ENCODE measurements around the gene EBF3.

Gene EBF3

GRCh38 chr10:129973674-129974059, 9.6 kb upstream of the EBF3 start:
- no peak overlapping the region for H3K4me3 ChIP-seq (IDR thresholded peaks at IDR 0.05; ENCODE audit: insufficient read depth, low read depth, low read length)
- no peak overlapping the region for H2AFZ ChIP-seq (ENCODE audit: low read depth)
- no peak for TF ChIP-seq CTCF (conservative IDR thresholded peaks at IDR 0.05; ENCODE audit: low read depth, low read length)
- H4K20me1 ChIP-seq (ENCODE audit: insufficient read depth): no peaks in the 10 kb centered on the region
- no peak overlapping the region for H3K4me2 ChIP-seq
- no peaks in the 10 kb centered on the region for H3K4me1 ChIP-seq (ENCODE audit: low read depth, poor library complexity, severe bottlenecking)
- H3K79me2 ChIP-seq (ENCODE audit: insufficient read depth, low read depth): no peaks in the 10 kb centered on the region
- no peaks in the 10 kb centered on the region for H3K36me3 ChIP-seq (ENCODE audit: insufficient read depth)
- no peak overlapping the region for H3K27ac ChIP-seq
- no peak overlapping the region for H3K9ac ChIP-seq
- H3K27me3 ChIP-seq (ENCODE audit: insufficient read depth, low read depth): peaks cover 15% of the 10 kb centered on the region

GRCh38 chr10:129972966-129973673, 9.0 kb upstream of the EBF3 start:
- H3K4me3 ChIP-seq (IDR thresholded peaks at IDR 0.05; ENCODE audit: insufficient read depth, low read depth, low read length): no peak overlapping the region
- H3K27me3 ChIP-seq (ENCODE audit: insufficient read depth, low read depth): peaks cover 15% of the 10 kb centered on the region
- no peaks in the 10 kb centered on the region for H4K20me1 ChIP-seq (ENCODE audit: insufficient read depth)
- H3K9ac ChIP-seq: no peak overlapping the region
- no peak overlapping the region for H2AFZ ChIP-seq (ENCODE audit: low read depth)
- no peaks in the 10 kb centered on the region for H3K36me3 ChIP-seq (ENCODE audit: insufficient read depth)
- no peak for TF ChIP-seq CTCF (conservative IDR thresholded peaks at IDR 0.05; ENCODE audit: low read depth, low read length)
- no peaks in the 10 kb centered on the region for H3K79me2 ChIP-seq (ENCODE audit: insufficient read depth, low read depth)
- no peak overlapping the region for H3K4me2 ChIP-seq
- H3K27ac ChIP-seq: no peak overlapping the region
- no peaks in the 10 kb centered on the region for H3K4me1 ChIP-seq (ENCODE audit: low read depth, poor library complexity, severe bottlenecking)

GRCh38 chr10:129972145-129972965, 8.3 kb upstream of the EBF3 start:
- no peak overlapping the region for H3K27ac ChIP-seq
- TF ChIP-seq CTCF (conservative IDR thresholded peaks at IDR 0.05; ENCODE audit: low read depth, low read length): no peak
- no peak overlapping the region for H2AFZ ChIP-seq (ENCODE audit: low read depth)
- H3K27me3 ChIP-seq (ENCODE audit: insufficient read depth, low read depth): peaks cover 15% of the 10 kb centered on the region
- H3K79me2 ChIP-seq (ENCODE audit: insufficient read depth, low read depth): no peaks in the 10 kb centered on the region
- peak overlapping the region; percentile 42; the same call in 1 of the 2 replicates for H3K4me2 ChIP-seq
- H3K4me1 ChIP-seq (ENCODE audit: low read depth, poor library complexity, severe bottlenecking): no peaks in the 10 kb centered on the region
- H4K20me1 ChIP-seq (ENCODE audit: insufficient read depth): no peaks in the 10 kb centered on the region
- H3K9ac ChIP-seq: no peak overlapping the region
- no peak overlapping the region for H3K4me3 ChIP-seq (IDR thresholded peaks at IDR 0.05; ENCODE audit: insufficient read depth, low read depth, low read length)
- no peaks in the 10 kb centered on the region for H3K36me3 ChIP-seq (ENCODE audit: insufficient read depth)

GRCh38 chr10:129971381-129972144, 7.5 kb upstream of the EBF3 start:
- no peak for TF ChIP-seq CTCF (conservative IDR thresholded peaks at IDR 0.05; ENCODE audit: low read depth, low read length)
- no peaks in the 10 kb centered on the region for H4K20me1 ChIP-seq (ENCODE audit: insufficient read depth)
- H3K4me1 ChIP-seq (ENCODE audit: low read depth, poor library complexity, severe bottlenecking): no peaks in the 10 kb centered on the region
- H3K4me2 ChIP-seq: peak overlapping the region; percentile 42; the same call in 1 of the 2 replicates
- H3K27me3 ChIP-seq (ENCODE audit: insufficient read depth, low read depth): peaks cover 15% of the 10 kb centered on the region
- H3K9ac ChIP-seq: no peak overlapping the region
- H3K4me3 ChIP-seq (IDR thresholded peaks at IDR 0.05; ENCODE audit: insufficient read depth, low read depth, low read length): no peak overlapping the region
- no peak overlapping the region for H2AFZ ChIP-seq (ENCODE audit: low read depth)
- no peaks in the 10 kb centered on the region for H3K36me3 ChIP-seq (ENCODE audit: insufficient read depth)
- H3K79me2 ChIP-seq (ENCODE audit: insufficient read depth, low read depth): no peaks in the 10 kb centered on the region
- no peak overlapping the region for H3K27ac ChIP-seq

Data from KMS-11 (cell line).